HepG2 (cell line): Measurements from ENCODE around the gene ACP2. TPM values are rescaled to one million over a fixed set of nuclear protein-coding genes. Genes with fewer than 3 reads are reported as not detected.

Source experiments
- ATAC-seq: fragments of 200-7000 bp; cut with Tn5 transposase; 3 replicates; pipeline ENCODE4 v1.9.1; 2020; ENCODE audit warnings: mild to moderate bottlenecking, moderate library complexity
- BruUV-seq: library from RNA; stranded (reverse); fragments of 400-500 nt; replicated peaks from 2 replicates; lab custom pipeline; 2021; lab: Mats Ljungman, UMichigan
- CTCF ChIA-PET: fragments of 300-600 bp; formaldehyde crosslinking; extraction: SDS; loops from one replicate; lab custom pipeline; 2021; ENCODE audit warnings: low total read pairs, inconsistent platforms, low intra/inter-chr PET ratio; lab: Yijun Ruan, JAX
- POLR2A ChIA-PET: fragments of 350-600 bp; sonication (Branson Sonifier 250); formaldehyde crosslinking; loops from one replicate; lab custom pipeline; 2020; ENCODE audit warnings: antibody characterized with exemption, inconsistent platforms; lab: Yijun Ruan, JAX
- DNase-seq: peaks from one replicate; pipeline ENCODE4 v3.0.0-alpha.2; 2015; ENCODE audit warnings: low spot score
- FAIRE-seq: peaks from 3 replicates; lab custom pipeline; 2011; peaks lifted over from hg19 to GRCh38; lab: Jason Lieb, UNC
- H2AFZ ChIP-seq: one replicate; pipeline ENCODE4 v1.6.1; 2011; ENCODE audit warnings: low read length, inconsistent platforms
- H3K27ac ChIP-seq: fragments of 300-600 bp; 3 replicates; pipeline ENCODE4 v1.8.0; 2011; ENCODE audit warnings: mixed run types, mild to moderate bottlenecking, mixed read lengths, low read length, inconsistent platforms; ENCODE audit not compliant: insufficient read depth; ENCODE audit errors: extremely low read length
- H3K27me3 ChIP-seq, 2 experiments: fragments of 200-600 bp in 1 of 2; 2 replicates in 1 of 2; 3 replicates in 1 of 2; pipeline versions ENCODE4 v1.6.0 to v1.8.0; 2011; ENCODE audit warnings: low read length in 2 of 2, mild to moderate bottlenecking in 2 of 2, moderate library complexity in 2 of 2, inconsistent platforms in 1 of 2; ENCODE audit not compliant: insufficient read depth in 2 of 2, control insufficient read depth in 1 of 2
- H3K36me3 ChIP-seq, 2 experiments: fragments of 200-600 bp in 1 of 2; replicated peaks in 1 of 2; 2 replicates in 1 of 2; 3 replicates in 1 of 2; pipeline versions ENCODE4 v1.5.1 to v1.8.0; 2011; ENCODE audit warnings: low read length in 2 of 2, inconsistent platforms in 1 of 2; ENCODE audit not compliant: insufficient read depth in 2 of 2, control insufficient read depth in 1 of 2
- H3K4me1 ChIP-seq: 2 replicates; pipeline ENCODE4 v1.5.1; 2012; ENCODE audit warnings: low read length, inconsistent platforms; ENCODE audit not compliant: insufficient read depth
- H3K4me2 ChIP-seq: 2 replicates; pipeline ENCODE4 v1.6.0; 2011; ENCODE audit warnings: low read depth, low read length, inconsistent platforms
- H3K4me3 ChIP-seq, 3 experiments: fragments of 200-600 bp in 1 of 3; sonication (generic), shearing (Covaris generic) in 1 of 3; replicated peaks in 1 of 3; 2 replicates each; pipeline ENCODE4 v1.5.1; 2011 to 2016; ENCODE audit warnings: low read length in 3 of 3, inconsistent platforms in 2 of 3, low read depth in 2 of 3, mild to moderate bottlenecking in 2 of 3, control low read depth in 1 of 3, mixed read lengths in 1 of 3; ENCODE audit not compliant: insufficient read depth in 1 of 3
- H3K79me2 ChIP-seq: one replicate; pipeline ENCODE4 v1.6.1; 2011; ENCODE audit warnings: low read length, inconsistent platforms; ENCODE audit not compliant: insufficient read depth
- H3K9ac ChIP-seq: 2 replicates; pipeline ENCODE4 v1.6.0; 2011; ENCODE audit warnings: mild to moderate bottlenecking, low read depth, low read length, inconsistent platforms; ENCODE audit not compliant: insufficient read depth
- H3K9me3 ChIP-seq: 2 replicates; pipeline ENCODE4 v1.5.1; 2012; ENCODE audit warnings: mild to moderate bottlenecking, low read length
- H4K20me1 ChIP-seq: 2 replicates; pipeline ENCODE4 v1.6.0; 2011; ENCODE audit warnings: inconsistent platforms, mild to moderate bottlenecking, low read length, moderate library complexity; ENCODE audit not compliant: insufficient read depth
- HOXA5 ChIP-seq: sonication (generic); formaldehyde crosslinking; IDR thresholded peaks from 2 replicates; pipeline ENCODE4 v1.4.0; 2020; ENCODE audit warnings: missing genetic modification reagents
- KLF16 ChIP-seq, 2 experiments: sonication (generic) in 1 of 2; formaldehyde crosslinking in 1 of 2; IDR thresholded peaks; 2 replicates each; pipeline versions ENCODE4 v1.6.1 to v1.8.0; 2016 to 2023; ENCODE audit warnings: missing genetic modification reagents in 2 of 2, missing compliant biosample characterization in 1 of 2
- TBX2 ChIP-seq: sonication (generic); formaldehyde crosslinking; IDR thresholded peaks from 2 replicates; pipeline ENCODE4 v1.5.0; 2020; ENCODE audit warnings: missing genetic modification reagents, mild to moderate bottlenecking, borderline replicate concordance
- U2AF1 ChIP-seq: fragments of 200-400 bp; formaldehyde crosslinking; optimal IDR thresholded peaks from 2 replicates; pipeline ENCODE3; 2017; ENCODE audit warnings: mild to moderate bottlenecking, low read depth, low read length
- ZNF552 ChIP-seq: sonication (generic); formaldehyde crosslinking; IDR thresholded peaks from 2 replicates; pipeline ENCODE4 v1.9.0; 2022; ENCODE audit warnings: missing genetic modification reagents, mild to moderate bottlenecking, borderline replicate concordance
- ZNF777 ChIP-seq: sonication (generic); formaldehyde crosslinking; IDR thresholded peaks from 2 replicates; pipeline ENCODE4 v1.4.0; 2020; ENCODE audit warnings: missing genetic modification reagents
- WGBS: methylation state at CpG from one replicate; pipeline ENCODE4 v1.1.6; 2017; ENCODE audit warnings: low lambda C conversion rate; 5-methylcytosine and 5-hydroxymethylcytosine counted together
- in situ Hi-C: cut with HindIII; loops from 2 replicates; pipeline ENCODE4 v1.10.0; 2017; ENCODE audit warnings: low pct_unique_long_range_greater_than_20kb; ENCODE audit not compliant: extremely low pct_ligation_motif_present
- intact Hi-C: fragments of 100-400 bp; cut with micrococcal nuclease; formaldehyde crosslinking; loops from one replicate; pipeline ENCODE4 v1.10.0; 2022; ENCODE audit not compliant: unreplicated experiment
- polyA plus RNA-seq, 8 experiments: library from polyadenylated mRNA; depleted of rRNA in 3 of 8; stranded (reverse) in 7 of 8; unstranded in 1 of 8; fragments of >200 nt; fragmentation: Illumina TruSeq in 4 of 8; extraction: Trizol in 4 of 8; gene quantifications; 2 replicates each; pipeline versions ENCODE4 v1.2.1 to v1.2.3, GENCODE V29; 2011 to 2016; ENCODE audit warnings: low read depth in 4 of 8, missing spikeins in 1 of 8, mixed read lengths in 1 of 8; ENCODE audit not compliant: insufficient read depth in 1 of 8
- total RNA-seq, 5 experiments: library from RNA; depleted of rRNA; stranded (reverse); fragments of >200 nt; fragmentation: Illumina TruSeq; extraction: Trizol; gene quantifications; 2 replicates each; pipeline ENCODE4 v1.2.3, GENCODE V29; 2016; ENCODE audit warnings: low read depth in 1 of 5
- TF ChIP-seq, protein P1 (sequence below): IDR thresholded peaks from 2 replicates; pipeline ENCODE4 v1.6.1; 2016; ENCODE audit warnings: low read depth

The ACP2 gene
- total and polyA plus RNA-seq, 2 of the 13 experiments (the other 11 are each of a cell fraction or from before 2014, with no cell fraction given) = 17.7 to 20.2 TPM

DNA sequence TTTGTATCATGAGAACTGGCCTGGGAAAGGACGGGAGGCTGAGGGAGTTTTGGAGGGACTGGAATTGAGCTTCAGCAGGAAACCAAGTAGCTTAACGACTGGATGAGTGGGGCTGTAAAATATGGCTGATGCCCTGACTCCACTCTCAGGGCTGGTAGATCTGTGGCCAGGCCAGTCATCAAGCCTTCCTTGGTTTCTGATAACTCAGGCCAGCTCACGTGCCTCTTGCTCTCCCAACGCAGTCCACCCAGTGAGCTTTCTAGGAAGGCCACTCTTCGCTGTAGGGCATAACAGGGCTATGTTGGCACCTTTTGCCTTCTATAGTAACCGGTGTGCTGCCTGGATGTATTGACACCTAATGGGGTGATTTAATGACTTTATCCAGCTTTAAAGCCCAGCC is 15.5 kb upstream of the ACP2 start (continued):
- no peak for TF ChIP-seq TBX2 (CRISPR knock-in tag)
- TF ChIP-seq, protein P1, sequence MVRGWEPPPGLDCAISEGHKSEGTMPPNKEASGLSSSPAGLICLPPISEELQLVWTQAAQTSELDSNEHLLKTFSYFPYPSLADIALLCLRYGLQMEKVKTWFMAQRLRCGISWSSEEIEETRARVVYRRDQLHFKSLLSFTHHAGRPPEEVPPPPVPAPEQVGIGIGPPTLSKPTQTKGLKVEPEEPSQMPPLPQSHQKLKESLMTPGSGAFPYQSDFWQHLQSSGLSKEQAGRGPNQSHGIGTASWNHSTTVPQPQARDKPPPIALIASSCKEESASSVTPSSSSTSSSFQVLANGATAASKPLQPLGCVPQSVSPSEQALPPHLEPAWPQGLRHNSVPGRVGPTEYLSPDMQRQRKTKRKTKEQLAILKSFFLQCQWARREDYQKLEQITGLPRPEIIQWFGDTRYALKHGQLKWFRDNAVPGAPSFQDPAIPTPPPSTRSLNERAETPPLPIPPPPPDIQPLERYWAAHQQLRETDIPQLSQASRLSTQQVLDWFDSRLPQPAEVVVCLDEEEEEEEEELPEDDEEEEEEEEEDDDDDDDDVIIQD (CRISPR knock-in tag) = no peak
- TF ChIP-seq KLF16 (CRISPR knock-in tag; IDR thresholded peaks at IDR 0.05) = no peak
- TF ChIP-seq ZNF552 = no peak
- no peak for TF ChIP-seq U2AF1
- TF ChIP-seq HOXA5 (CRISPR knock-in tag) = no peak

DNA sequence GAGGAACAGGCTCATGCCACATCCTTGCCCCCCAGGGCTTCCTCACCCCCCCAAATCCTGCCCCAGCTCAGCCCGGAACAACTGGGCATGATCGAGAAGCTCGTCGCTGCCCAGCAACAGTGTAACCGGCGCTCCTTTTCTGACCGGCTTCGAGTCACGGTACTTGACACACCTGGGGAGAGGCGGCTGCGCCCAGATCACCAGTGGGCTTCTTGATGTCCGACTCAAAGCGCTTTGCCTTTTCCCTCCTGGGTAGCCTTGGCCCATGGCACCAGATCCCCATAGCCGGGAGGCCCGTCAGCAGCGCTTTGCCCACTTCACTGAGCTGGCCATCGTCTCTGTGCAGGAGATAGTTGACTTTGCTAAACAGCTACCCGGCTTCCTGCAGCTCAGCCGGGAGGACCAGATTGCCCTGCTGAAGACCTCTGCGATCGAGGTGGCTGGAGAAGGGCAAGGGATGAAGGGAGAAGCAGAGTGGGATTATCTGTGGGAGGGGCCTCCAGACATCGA is 12.7 kb upstream of the ACP2 start:
- H3K4me2 ChIP-seq = no peak overlapping the region
- 93% methylated on average over 20 of the region's 22 CpGs for WGBS
- H3K36me3 ChIP-seq = peaks cover 2 to 3% of the 10 kb centered on the region in 2 experiments; a peak in 2 of 5 replicates
- no peak overlapping the region for H3K4me3 ChIP-seq
- H3K79me2 ChIP-seq = peaks cover 5% of the 10 kb centered on the region
- H4K20me1 ChIP-seq = no peaks in the 10 kb centered on the region
- no peak overlapping the region for H3K27ac ChIP-seq
- H3K4me1 ChIP-seq = peaks cover 48% of the 10 kb centered on the region
- no peak for FAIRE-seq
- H3K27me3 ChIP-seq = no peaks in the 10 kb centered on the region
- H3K9ac ChIP-seq = no peak overlapping the region
- no peak for ATAC-seq
- in situ Hi-C loops = no loop called here
- no peak overlapping the region for H2AFZ ChIP-seq
- H3K9me3 ChIP-seq = no peaks in the 10 kb centered on the region
- ChIA-PET CTCF (interaction anchor here (4.3 kb wide), 1 partner anchor 83 kb away, joined by 27 read pairs; the partner anchor contains the start of gene ARFGAP2), POLR2A (no interaction called here)
- intact Hi-C loops = no loop called here
- no peak for DNase-seq
- BruUV-seq = no TSS peak
- no peak for TF ChIP-seq ZNF777
